ENCODE measurements around the gene PDZRN3. TPM values are rescaled to one million over a fixed set of nuclear protein-coding genes. Genes with fewer than 3 reads are reported as not detected.
"Not testable (repeated sequence)": the region's sequence is repeated elsewhere in the genome, so short reads cannot be mapped to it uniquely, and the experiment has no call there.

PDZRN3 gene
- total RNA-seq, 1 experiment from 2014 or later = 12.5 TPM

GRCh38 chr3:73465926-73466325 lies 158.8 kb downstream of the PDZRN3 start:
- Mint-ChIP-seq H3K4me3 (ENCODE audit: unreplicated experiment) (no peak overlapping the region), H3K27me3 (ENCODE audit: insufficient read depth, unreplicated experiment) (no peaks in the 10 kb centered on the region), H3K4me1 (ENCODE audit: low read depth, unreplicated experiment) (peaks cover 7% of the 10 kb centered on the region), H3K36me3 (ENCODE audit: insufficient read depth, unreplicated experiment) (peaks cover 3% of the 10 kb centered on the region), H3K9me3 (ENCODE audit: unreplicated experiment) (no peaks in the 10 kb centered on the region), H3K27ac (ENCODE audit: unreplicated experiment) (no peak overlapping the region)
- BruUV-seq (replicated peaks) = no TSS peak
- Histone ChIP-seq H3K9me3 (no peaks in the 10 kb centered on the region), H3K36me3 (ENCODE audit: control insufficient read depth, insufficient read depth, low read length) (0 out of 2 replicates have a peak, but pooled peaks cover 1% of the 10 kb centered on the region), H3K4me1 (peaks cover 6% of the 10 kb centered on the region; the same call in 1 of the 2 replicates), H3K4me3 (ENCODE audit: low read depth, low read length) (no peak overlapping the region), H3K27me3 (replicated peaks; ENCODE audit: control insufficient read depth, insufficient read depth, low read length) (no peaks in the 10 kb centered on the region)
- intact Hi-C loops (cut with micrococcal nuclease; ENCODE audit: unreplicated experiment) = no loop called here
- TF ChIP-seq, protein P1, sequence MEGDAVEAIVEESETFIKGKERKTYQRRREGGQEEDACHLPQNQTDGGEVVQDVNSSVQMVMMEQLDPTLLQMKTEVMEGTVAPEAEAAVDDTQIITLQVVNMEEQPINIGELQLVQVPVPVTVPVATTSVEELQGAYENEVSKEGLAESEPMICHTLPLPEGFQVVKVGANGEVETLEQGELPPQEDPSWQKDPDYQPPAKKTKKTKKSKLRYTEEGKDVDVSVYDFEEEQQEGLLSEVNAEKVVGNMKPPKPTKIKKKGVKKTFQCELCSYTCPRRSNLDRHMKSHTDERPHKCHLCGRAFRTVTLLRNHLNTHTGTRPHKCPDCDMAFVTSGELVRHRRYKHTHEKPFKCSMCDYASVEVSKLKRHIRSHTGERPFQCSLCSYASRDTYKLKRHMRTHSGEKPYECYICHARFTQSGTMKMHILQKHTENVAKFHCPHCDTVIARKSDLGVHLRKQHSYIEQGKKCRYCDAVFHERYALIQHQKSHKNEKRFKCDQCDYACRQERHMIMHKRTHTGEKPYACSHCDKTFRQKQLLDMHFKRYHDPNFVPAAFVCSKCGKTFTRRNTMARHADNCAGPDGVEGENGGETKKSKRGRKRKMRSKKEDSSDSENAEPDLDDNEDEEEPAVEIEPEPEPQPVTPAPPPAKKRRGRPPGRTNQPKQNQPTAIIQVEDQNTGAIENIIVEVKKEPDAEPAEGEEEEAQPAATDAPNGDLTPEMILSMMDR (IDR thresholded peaks at IDR 0.05; ENCODE audit: insufficient read depth in 1 of 2, low read depth in 1 of 2, low read length in 1 of 2, severe bottlenecking in 1 of 2, unreplicated experiment in 1 of 2) = no peak
- ChIA-PET CTCF (no interaction called here), POLR2A (no interaction called here)
- no peak for DNase-seq

GRCh38 chr3:73464126-73464525 lies 160.6 kb downstream of the PDZRN3 start:
- H3K9me3 ChIP-seq; H3K4me1 Mint-ChIP-seq (ENCODE audit: low read depth, unreplicated experiment); POLR2A ChIA-PET; CTCF ChIA-PET; H3K4me3 Mint-ChIP-seq (ENCODE audit: unreplicated experiment); DNase-seq; H3K36me3 ChIP-seq (ENCODE audit: control insufficient read depth, insufficient read depth, low read length); H3K4me1 ChIP-seq; H3K9me3 Mint-ChIP-seq (ENCODE audit: unreplicated experiment); intact Hi-C loops (cut with micrococcal nuclease; ENCODE audit: unreplicated experiment); BruUV-seq (replicated peaks); H3K27ac Mint-ChIP-seq (ENCODE audit: unreplicated experiment); H3K36me3 Mint-ChIP-seq (ENCODE audit: insufficient read depth, unreplicated experiment); H3K27me3 ChIP-seq (replicated peaks; ENCODE audit: control insufficient read depth, insufficient read depth, low read length); H3K27me3 Mint-ChIP-seq (ENCODE audit: insufficient read depth, unreplicated experiment); H3K4me3 ChIP-seq (ENCODE audit: low read depth, low read length): not testable (repeated sequence)

GRCh38 chr3:73461547-73461946 lies 163.2 kb downstream of the PDZRN3 start:
- BruUV-seq (replicated peaks) = no TSS peak
- Mint-ChIP-seq H3K4me1 (ENCODE audit: low read depth, unreplicated experiment) (no peaks in the 10 kb centered on the region), H3K27me3 (ENCODE audit: insufficient read depth, unreplicated experiment) (no peaks in the 10 kb centered on the region), H3K27ac (ENCODE audit: unreplicated experiment) (no peak overlapping the region), H3K36me3 (ENCODE audit: insufficient read depth, unreplicated experiment) (no peaks in the 10 kb centered on the region), H3K4me3 (ENCODE audit: unreplicated experiment) (no peak overlapping the region), H3K9me3 (ENCODE audit: unreplicated experiment) (no peaks in the 10 kb centered on the region)
- intact Hi-C loops (cut with micrococcal nuclease; ENCODE audit: unreplicated experiment) = no loop called here
- H3K9me3 ChIP-seq = no peaks in the 10 kb centered on the region
- CTCF ChIA-PET = no interaction called here
- H3K4me3 ChIP-seq (ENCODE audit: low read depth, low read length) = no peak overlapping the region
- DNase-seq = no peak
- no peaks in the 10 kb centered on the region for H3K4me1 ChIP-seq
- TF ChIP-seq, protein P1 (IDR thresholded peaks at IDR 0.05; ENCODE audit: insufficient read depth in 1 of 2, low read depth in 1 of 2, low read length in 1 of 2, severe bottlenecking in 1 of 2, unreplicated experiment in 1 of 2) = no peak
- H3K36me3 ChIP-seq (ENCODE audit: control insufficient read depth, insufficient read depth, low read length) = no peaks in the 10 kb centered on the region
- H3K27me3 ChIP-seq (replicated peaks; ENCODE audit: control insufficient read depth, insufficient read depth, low read length) = no peaks in the 10 kb centered on the region
- POLR2A ChIA-PET = no interaction called here

GRCh38 chr3:73459711-73460110 lies 165.0 kb downstream of the PDZRN3 start:
- intact Hi-C loops (cut with micrococcal nuclease; ENCODE audit: unreplicated experiment) = no loop called here

More at GRCh38 chr3:73459711-73460110, 165.0 kb downstream of the PDZRN3 start:
- no peaks in the 10 kb centered on the region for H3K27me3 ChIP-seq (replicated peaks; ENCODE audit: control insufficient read depth, insufficient read depth, low read length)
- Mint-ChIP-seq H3K4me3 (ENCODE audit: unreplicated experiment) (no peak overlapping the region), H3K27ac (ENCODE audit: unreplicated experiment) (no peak overlapping the region), H3K36me3 (ENCODE audit: insufficient read depth, unreplicated experiment) (no peaks in the 10 kb centered on the region), H3K4me1 (ENCODE audit: low read depth, unreplicated experiment) (no peaks in the 10 kb centered on the region), H3K27me3 (ENCODE audit: insufficient read depth, unreplicated experiment) (no peaks in the 10 kb centered on the region), H3K9me3 (ENCODE audit: unreplicated experiment) (no peaks in the 10 kb centered on the region)
- no peak overlapping the region for H3K4me3 ChIP-seq (ENCODE audit: low read depth, low read length)
- TF ChIP-seq, protein P1 (IDR thresholded peaks at IDR 0.05; ENCODE audit: insufficient read depth in 1 of 2, low read depth in 1 of 2, low read length in 1 of 2, severe bottlenecking in 1 of 2, unreplicated experiment in 1 of 2) = no peak
- CTCF ChIA-PET = no interaction called here
- POLR2A ChIA-PET = no interaction called here
- H3K4me1 ChIP-seq = no peaks in the 10 kb centered on the region
- H3K36me3 ChIP-seq (ENCODE audit: control insufficient read depth, insufficient read depth, low read length) = no peaks in the 10 kb centered on the region
- no peaks in the 10 kb centered on the region for H3K9me3 ChIP-seq
- DNase-seq = no peak
- BruUV-seq (replicated peaks) = no TSS peak
